HG02938 (cell line): ENCODE data around the gene MROH2B.

Source experiments
- ATAC-seq: cut with Tn5 transposase; IDR thresholded peaks from one replicate; pipeline ENCODE4 v1.9.1; 2021; ENCODE audit warnings: mild to moderate bottlenecking, moderate library complexity; ENCODE audit not compliant: unreplicated experiment

MROH2B gene

DNA sequence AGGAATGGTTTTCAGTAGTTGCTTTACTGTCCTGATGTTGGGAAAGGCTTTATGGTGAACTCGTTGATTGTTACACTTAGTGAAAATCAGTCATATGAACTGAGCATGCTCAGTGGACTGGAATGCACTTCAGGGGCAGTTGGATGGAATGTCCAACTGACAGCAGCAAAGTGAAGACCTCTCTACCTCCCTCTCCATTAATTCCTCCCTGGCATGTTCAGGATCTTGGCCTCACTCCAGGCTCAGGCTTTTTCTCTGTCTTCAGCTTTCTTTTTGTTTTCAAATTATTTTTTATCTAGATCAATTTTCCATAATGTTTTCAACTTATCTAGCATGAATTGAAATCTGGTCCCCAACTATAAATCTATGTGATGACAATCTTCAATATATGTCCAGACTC, at the start of gene MROH2B:
TSS of gene MROH2B (minus strand) at position 101 of the 400 bp plus-strand sequence. CDS start 490 bp downstream, outside the sequence.
- no peak for ATAC-seq

GRCh38 chr5:41120600-41120999, 49.5 kb upstream of the MROH2B start:
- ATAC-seq, result no peak

- ATAC-seq, result no peak
Measured at GRCh38 chr5:41118177-41118576, 47.0 kb upstream of the MROH2B start.

DNA sequence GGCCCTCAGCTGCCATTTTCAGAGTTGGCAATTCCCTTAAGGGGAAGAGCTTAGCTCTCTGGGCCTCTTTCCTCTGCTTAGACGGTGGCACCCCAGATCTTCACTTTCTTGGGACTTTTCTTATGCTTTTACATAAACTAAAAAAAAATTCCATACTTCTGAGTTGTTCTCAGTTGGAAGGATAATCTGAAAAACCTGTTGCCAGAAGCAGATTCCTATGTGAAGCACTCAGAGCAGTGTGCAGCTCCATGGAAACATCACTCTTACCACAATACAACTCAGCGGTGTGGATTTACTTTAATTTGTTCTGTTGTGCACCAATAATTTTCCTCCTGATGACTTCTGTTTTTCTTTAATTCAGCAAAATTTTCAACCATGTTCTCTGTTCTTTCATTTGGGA, 44.1 kb upstream of the MROH2B start:
- ATAC-seq, result no peak

GRCh38 chr5:41112486-41113455, 41.6 kb upstream of the MROH2B start:
- ATAC-seq, result no peak

GRCh38 chr5:41109186-41109585, 38.0 kb upstream of the MROH2B start:
- no peak for ATAC-seq

DNA sequence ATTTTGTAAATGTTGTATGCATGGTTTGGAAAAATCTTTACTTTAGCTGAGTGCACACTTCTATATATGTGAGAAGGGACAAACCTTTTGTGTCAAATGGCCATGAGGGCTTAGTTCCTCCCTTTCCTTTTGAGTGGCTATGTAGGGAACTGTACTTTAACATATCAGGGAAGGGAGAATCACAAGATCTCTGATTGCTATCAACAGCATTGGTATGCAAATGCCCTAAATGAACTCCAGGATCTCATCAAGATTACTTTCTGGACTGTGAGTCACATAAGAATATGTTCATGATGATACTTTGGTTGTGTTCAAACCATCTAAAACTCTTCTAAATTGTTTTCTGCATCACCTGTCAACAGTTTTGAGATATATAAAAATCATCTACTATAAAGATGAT, 31.2 kb upstream of the MROH2B start:
- no peak for ATAC-seq

- ATAC-seq, result no peak
Measured at GRCh38 chr5:41097642-41098041, 26.5 kb upstream of the MROH2B start.

DNA sequence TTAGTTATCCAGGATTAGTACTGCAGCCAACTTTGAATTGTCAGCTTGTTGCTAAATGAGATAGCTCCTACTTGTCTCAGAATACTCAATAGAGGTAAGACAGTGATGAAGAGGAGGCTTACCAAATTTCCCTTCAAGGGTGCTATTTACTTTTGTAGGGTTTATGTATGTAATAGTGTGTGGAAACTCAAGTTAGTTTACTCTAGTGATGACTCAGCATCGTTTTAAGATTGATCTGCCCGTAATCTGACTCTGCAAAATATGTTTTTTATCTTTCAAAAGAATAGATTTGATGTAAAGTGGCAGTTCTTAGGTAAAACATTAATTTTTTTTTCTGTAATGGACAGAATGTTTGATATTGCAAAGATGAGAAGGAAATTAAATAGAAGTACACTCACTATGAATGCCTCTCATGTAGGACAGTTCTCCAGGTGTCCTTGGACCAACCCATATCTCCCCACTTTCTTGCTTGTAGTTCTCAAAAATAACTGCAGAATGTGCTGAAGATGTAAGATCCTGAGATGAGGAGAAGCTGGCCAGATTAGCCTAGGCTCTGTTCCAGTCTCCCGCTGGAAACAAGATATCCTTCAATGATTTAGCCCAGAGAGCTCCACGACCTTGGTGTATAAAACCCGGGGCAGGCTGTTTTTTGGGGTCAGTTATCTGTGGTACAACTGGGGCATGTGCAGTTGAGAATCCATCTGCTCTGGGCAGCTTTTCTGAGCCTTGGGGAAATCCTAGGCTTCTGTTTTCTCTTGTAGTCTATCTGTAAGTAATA, 24.4 kb upstream of the MROH2B start:
- ATAC-seq, result no peak

- ATAC-seq, result no peak
Measured at GRCh38 chr5:41094871-41095270, 23.7 kb upstream of the MROH2B start.

DNA sequence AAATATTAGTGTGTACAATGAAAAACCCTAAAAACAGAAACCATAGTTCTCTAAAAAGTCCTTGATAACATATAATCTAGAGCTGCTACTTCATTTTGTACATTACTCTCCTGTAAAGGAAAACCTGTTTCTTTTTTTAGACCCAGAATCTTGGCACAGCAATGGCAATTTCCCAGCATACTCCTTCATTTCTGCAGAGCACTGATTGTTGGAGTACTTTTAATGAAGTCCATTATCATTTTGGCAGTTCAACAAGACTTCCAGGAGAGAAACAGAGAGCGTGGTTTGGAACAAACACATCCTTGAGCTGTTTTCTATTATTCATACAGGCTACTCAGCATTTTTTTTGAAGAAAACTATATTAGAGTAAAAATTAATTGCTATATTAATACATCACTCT, 22.7 kb upstream of the MROH2B start:
- ATAC-seq, result no peak

DNA sequence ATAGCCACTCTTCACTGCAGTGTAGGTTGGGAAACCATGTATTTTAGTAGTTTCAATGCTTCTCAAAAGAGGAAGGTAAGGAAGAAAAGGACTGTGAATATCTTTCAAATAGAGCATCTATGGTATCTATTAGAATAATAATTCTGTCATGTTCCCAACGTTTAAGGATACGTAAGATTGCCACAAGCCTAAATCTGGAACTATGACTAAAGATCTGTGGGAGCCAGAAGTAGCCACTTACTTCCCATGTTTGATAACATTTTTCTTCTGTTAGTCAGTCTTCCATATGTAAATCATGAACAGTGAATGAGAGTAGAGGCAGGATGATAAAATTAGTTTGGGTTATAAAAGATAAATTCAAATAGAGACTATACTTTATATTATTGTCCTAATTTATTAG, 16.3 kb upstream of the MROH2B start:
- ATAC-seq, result no peak

- no peak for ATAC-seq
Measured at GRCh38 chr5:41083306-41083705, 12.2 kb upstream of the MROH2B start.

DNA sequence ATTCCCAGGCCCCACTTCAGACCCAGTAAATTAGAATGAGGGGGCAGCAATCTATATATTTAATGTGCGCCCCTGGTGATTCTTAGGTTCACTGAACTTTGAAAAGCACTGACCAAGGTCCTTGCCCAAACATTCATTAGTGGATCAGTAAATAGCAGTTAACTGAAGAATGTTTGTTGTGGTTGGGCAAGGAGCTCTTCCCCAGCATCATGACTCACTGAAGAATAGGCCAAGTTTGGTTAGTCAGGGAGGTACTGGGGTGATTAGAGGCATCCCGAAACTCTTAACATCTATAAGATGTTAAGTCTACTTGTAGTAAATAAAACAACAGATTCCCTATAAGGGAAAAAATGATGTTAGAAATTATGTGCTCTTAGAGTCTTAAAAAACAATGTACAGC, 833 bp upstream of the MROH2B start:
- no peak for ATAC-seq

DNA sequence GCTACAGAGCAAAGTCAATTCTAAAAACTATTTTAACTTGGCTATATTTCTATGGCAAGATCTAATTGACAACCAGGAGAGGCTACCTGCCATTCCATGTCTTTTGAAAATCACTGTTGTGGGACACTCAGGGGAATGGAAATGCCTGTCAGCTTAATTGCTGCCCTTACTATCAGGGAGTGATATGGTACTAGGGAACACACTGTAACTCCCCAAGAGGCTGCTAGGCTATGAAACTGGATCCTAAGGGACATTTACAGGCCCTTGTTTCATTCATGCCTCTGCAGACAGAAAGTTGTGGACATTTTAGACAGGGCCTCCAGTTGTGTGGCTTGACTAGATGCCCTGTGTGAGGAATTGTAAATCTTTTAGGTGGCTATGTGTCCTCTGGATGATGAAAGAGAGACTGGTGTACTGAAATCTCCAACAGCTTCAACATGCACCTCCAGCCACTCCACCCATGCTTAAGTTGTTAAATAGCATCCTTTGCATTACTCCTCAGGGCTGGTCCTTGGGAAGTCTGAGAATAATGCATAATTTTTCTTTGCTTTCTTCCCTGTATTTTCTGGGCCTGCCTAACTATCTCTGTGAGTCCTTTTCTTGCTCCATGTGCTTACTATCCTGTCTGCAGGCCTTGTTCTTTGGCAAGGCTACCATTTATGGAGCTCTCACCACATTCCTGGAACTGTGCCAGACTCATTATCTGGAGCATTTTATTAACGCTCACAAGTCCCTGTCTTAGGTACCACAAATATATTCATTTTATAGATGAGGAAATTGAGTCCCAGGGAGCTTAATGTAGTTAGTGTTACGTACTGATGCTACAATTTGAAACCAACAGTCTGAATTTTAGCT, 3.2 kb downstream of the MROH2B start:
- ATAC-seq, result no peak

DNA sequence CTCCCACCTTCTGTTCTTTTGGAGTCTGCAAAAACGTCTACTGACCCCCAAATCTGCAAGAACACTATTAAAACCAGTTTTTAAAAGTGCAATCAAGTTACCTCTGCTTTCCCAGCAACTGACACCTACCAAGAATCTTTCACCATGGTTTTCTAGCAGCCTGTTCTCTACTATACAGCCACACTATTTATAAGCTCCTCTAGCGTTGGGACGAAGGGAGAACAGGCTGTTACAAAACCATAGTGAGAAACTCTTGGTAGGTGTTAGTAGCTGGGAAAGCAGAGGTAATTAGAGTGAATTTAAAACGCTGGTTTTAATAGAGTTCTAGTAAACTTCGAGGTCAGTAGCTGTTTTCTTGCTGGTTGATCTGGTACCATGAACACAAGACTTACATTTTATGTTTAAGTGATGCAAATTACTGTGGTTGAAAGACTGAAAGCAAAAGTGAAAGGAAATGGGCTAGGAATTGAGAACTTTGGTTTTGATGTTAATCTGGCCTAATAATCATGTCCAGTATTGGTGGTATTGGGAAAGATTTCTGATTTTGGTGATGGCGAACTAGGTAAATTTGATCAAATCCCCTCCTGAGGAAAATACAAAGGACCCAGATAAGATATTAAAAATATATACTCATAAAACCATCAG, 5.3 kb downstream of the MROH2B start:
- no peak for ATAC-seq

- no peak for ATAC-seq
Measured at GRCh38 chr5:41057940-41058339, 13.2 kb downstream of the MROH2B start.

DNA sequence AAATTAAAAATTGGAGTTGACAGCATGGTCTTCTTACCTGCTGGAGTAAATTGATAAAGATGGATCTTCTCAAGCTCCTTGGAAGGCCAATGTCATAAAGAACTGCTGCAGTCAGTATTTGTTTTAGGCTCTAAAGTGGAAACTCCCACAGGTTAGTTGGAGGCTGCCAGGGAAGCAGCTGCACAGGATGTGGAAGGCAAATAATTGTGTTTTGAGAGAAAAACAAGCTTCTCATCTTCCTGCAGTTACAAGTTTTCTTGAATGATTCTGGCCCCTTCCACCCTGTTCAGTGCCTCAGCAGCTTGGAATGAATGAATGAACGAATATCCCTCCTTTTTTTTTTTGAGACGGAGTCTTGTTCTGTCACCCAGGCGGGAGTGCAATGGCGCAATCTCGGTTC, 13.9 kb downstream of the MROH2B start:
- ATAC-seq, result no peak

- ATAC-seq, result no peak
Measured at GRCh38 chr5:41048986-41049385, 22.2 kb downstream of the MROH2B start.

DNA sequence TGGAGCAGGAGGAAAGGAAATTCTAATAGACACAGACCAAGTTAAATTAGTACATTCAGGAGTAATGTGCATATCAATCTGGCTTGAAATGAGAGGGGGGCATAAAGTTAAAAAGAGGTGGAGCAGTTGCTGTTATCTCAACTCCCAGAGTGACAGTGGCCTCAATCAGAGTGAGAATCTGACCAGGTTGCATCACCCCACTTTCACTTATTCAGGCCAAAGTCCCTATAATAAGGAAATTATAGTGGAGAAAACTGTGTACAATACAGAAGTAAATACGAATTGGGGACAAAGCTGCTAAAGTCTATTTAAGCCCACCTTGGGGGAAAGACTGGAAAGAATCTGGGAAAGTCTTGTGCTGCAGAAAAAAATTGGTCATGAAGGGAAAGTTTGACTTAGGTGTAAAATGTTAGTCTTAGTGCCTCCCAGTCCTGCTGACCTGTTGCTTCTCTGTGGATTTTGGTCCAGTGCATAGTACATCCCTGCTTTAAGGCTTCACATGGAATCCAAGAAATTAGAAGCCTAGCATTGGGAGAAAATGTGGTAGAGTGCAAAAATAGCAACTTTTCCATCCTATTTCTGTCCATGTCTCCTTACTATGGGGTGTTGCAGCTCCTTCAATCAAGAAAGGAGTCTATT, 27.9 kb downstream of the MROH2B start:
- ATAC-seq, result no peak
